CD14-positive monocyte (primary cell): ENCODE data around the gene ZNF273. TPM values are rescaled to one million over a fixed set of nuclear protein-coding genes. Genes with fewer than 3 reads are reported as not detected.

Experiments used
- DNase-seq, 3 donors: peaks; one replicate each; pipeline ENCODE4 v3.0.0-alpha.2; 2011 to 2022
- H2AFZ ChIP-seq: 2 replicates; pipeline ENCODE4 v1.6.0; 2012; ENCODE audit warnings: mild to moderate bottlenecking, low read depth, low read length, inconsistent platforms; ENCODE audit not compliant: insufficient read depth, poor library complexity, severe bottlenecking
- H3K27ac ChIP-seq, 2 donors: 1 replicate in 1 of 2; 2 replicates in 1 of 2; pipeline ENCODE4 v1.5.1; 2012 to 2013; ENCODE audit warnings: low read length in 2 of 2, control low read depth in 1 of 2, inconsistent platforms in 1 of 2, low read depth in 1 of 2, mild to moderate bottlenecking in 1 of 2
- H3K27me3 ChIP-seq, 2 donors: one replicate each; pipeline versions ENCODE4 v1.6.0 to v1.6.1; 2011 to 2013; ENCODE audit warnings: low read length in 2 of 2; ENCODE audit not compliant: control insufficient read depth in 2 of 2, insufficient read depth in 2 of 2
- H3K36me3 ChIP-seq, 2 donors: replicated peaks in 1 of 2; 1 replicate in 1 of 2; 2 replicates in 1 of 2; pipeline versions ENCODE4 v1.5.1 to v1.6.1; 2012 to 2013; ENCODE audit warnings: low read length in 2 of 2, control low read depth in 1 of 2, inconsistent platforms in 1 of 2, mild to moderate bottlenecking in 1 of 2; ENCODE audit not compliant: insufficient read depth in 2 of 2, control insufficient read depth in 1 of 2
- H3K4me1 ChIP-seq, 2 donors: 1 replicate in 1 of 2; 2 replicates in 1 of 2; pipeline versions ENCODE4 v1.5.1 to v1.6.1; 2012 to 2013; ENCODE audit warnings: low read length in 2 of 2, control low read depth in 1 of 2, inconsistent platforms in 1 of 2, mild to moderate bottlenecking in 1 of 2, moderate library complexity in 1 of 2; ENCODE audit not compliant: insufficient read depth in 2 of 2, control insufficient read depth in 1 of 2
- H3K4me2 ChIP-seq: replicated peaks from 2 replicates; pipeline ENCODE3; 2012; ENCODE audit warnings: low read length, moderate library complexity, mild to moderate bottlenecking; ENCODE audit not compliant: poor library complexity, severe bottlenecking; ENCODE audit errors: extremely low read depth
- H3K4me3 ChIP-seq, 3 experiments: fragments of 200-600 bp in 1 of 3; sonication (generic) in 1 of 3; replicated peaks in 1 of 3; 1 replicate in 2 of 3; 2 replicates in 1 of 3; pipeline ENCODE4 v1.5.1; 2011 to 2013; ENCODE audit warnings: low read length in 3 of 3, mild to moderate bottlenecking in 3 of 3, control low read depth in 2 of 3, low read depth in 2 of 3, inconsistent platforms in 1 of 3, moderate library complexity in 1 of 3
- H3K79me2 ChIP-seq: 2 replicates; pipeline ENCODE4 v1.6.0; 2012; ENCODE audit warnings: mild to moderate bottlenecking, control low read depth, inconsistent platforms, low read length, moderate library complexity; ENCODE audit not compliant: insufficient read depth
- H3K9ac ChIP-seq: 2 replicates; pipeline ENCODE4 v1.6.0; 2017; ENCODE audit warnings: low read length, mild to moderate bottlenecking; ENCODE audit not compliant: insufficient read depth, poor library complexity, severe bottlenecking
- H3K9me3 ChIP-seq, 2 donors: replicated peaks in 1 of 2; 1 replicate in 1 of 2; 2 replicates in 1 of 2; pipeline versions ENCODE4 v1.5.1 to v1.6.1; 2012 to 2013; ENCODE audit warnings: low read length in 2 of 2, control low read depth in 1 of 2; ENCODE audit not compliant: control insufficient read depth in 1 of 2, insufficient read depth in 1 of 2
- H4K20me1 ChIP-seq: 2 replicates; pipeline ENCODE4 v1.6.0; 2012; ENCODE audit warnings: mild to moderate bottlenecking, low read length, control low read depth, moderate library complexity; ENCODE audit not compliant: insufficient read depth
- H3K27ac Mint-ChIP-seq, 7 donors: one replicate each; pipeline ENCODE4 v1.8.0; 2020; ENCODE audit warnings: mild to moderate bottlenecking in 7 of 7, mixed read lengths in 7 of 7, moderate library complexity in 6 of 7, inconsistent platforms in 2 of 7
- H3K27me3 Mint-ChIP-seq, 3 donors: one replicate each; pipeline ENCODE4 v1.8.0; 2021 to 2022; ENCODE audit warnings: low read depth in 3 of 3, mild to moderate bottlenecking in 3 of 3, mixed read lengths in 3 of 3, moderate library complexity in 3 of 3, inconsistent platforms in 1 of 3
- H3K36me3 Mint-ChIP-seq, 2 donors: one replicate each; pipeline ENCODE4 v1.8.0; 2020; ENCODE audit warnings: mixed read lengths in 2 of 2, inconsistent platforms in 1 of 2, mild to moderate bottlenecking in 1 of 2
- H3K4me1 Mint-ChIP-seq: one replicate; pipeline ENCODE4 v1.8.0; 2020; ENCODE audit warnings: mild to moderate bottlenecking, mixed read lengths
- H3K4me3 Mint-ChIP-seq, 2 donors: one replicate each; pipeline ENCODE4 v1.8.0; 2020; ENCODE audit warnings: mild to moderate bottlenecking in 2 of 2, mixed read lengths in 2 of 2, moderate library complexity in 1 of 2
- H3K9me3 Mint-ChIP-seq, 7 donors: one replicate each; pipeline ENCODE4 v1.8.0; 2020 to 2022; ENCODE audit warnings: mixed read lengths in 7 of 7, mild to moderate bottlenecking in 6 of 7, moderate library complexity in 6 of 7, inconsistent platforms in 2 of 7
- CTCF ChIP-seq: fragments of 200-600 bp; IDR thresholded peaks from one replicate; pipeline ENCODE4 v1.8.0; 2022; ENCODE audit warnings: antibody characterized with exemption, mild to moderate bottlenecking
- WGBS: methylation state at CpG from one replicate; pipeline ENCODE4 v1.1.5; 2013; ENCODE audit warnings: missing lambda C conversion rate; ENCODE audit not compliant: insufficient coverage; 5-methylcytosine and 5-hydroxymethylcytosine counted together
- intact Hi-C, 2 donors: fragments of 100-400 bp; cut with micrococcal nuclease; formaldehyde crosslinking; loops; one replicate each; pipeline versions ENCODE4 v1.15.0 to v1.15.1; 2023
- polyA plus RNA-seq, 3 donors: library from polyadenylated mRNA; depleted of rRNA in 1 of 3; unstranded in 2 of 3; stranded (reverse) in 1 of 3; fragments of 300-500 nt in 2 of 3; fragments of >200 nt in 1 of 3; fragmentation: Illumina TruSeq in 2 of 3; gene quantifications; 1 replicate in 2 of 3; 2 replicates in 1 of 3; pipeline ENCODE4 v1.2.3, GENCODE V29; 2012 to 2021

Gene ZNF273
- polyA plus RNA-seq, 3 donors = 0.21 to 1.7 (median 0.62) TPM

GRCh38 chr7:64868499-64868898 lies 34.6 kb upstream of the ZNF273 start:
- 93% methylated on average over 3 of the region's 11 CpGs for WGBS
- no peaks in the 10 kb centered on the region for H3K36me3 Mint-ChIP-seq
- H3K9ac ChIP-seq = no peak overlapping the region
- H3K27me3 Mint-ChIP-seq = peaks cover 0 to 2% (median 2%) of the 10 kb centered on the region in 3 donors
- DNase-seq = no peak
- no peaks in the 10 kb centered on the region for H3K36me3 ChIP-seq
- no peak overlapping the region for H3K27ac ChIP-seq
- intact Hi-C loops = no loop called here
- peaks cover 51 to 74% (median 66%) of the 10 kb centered on the region in 7 donors for H3K9me3 Mint-ChIP-seq
- no peak overlapping the region for H3K4me3 ChIP-seq
- no peak overlapping the region for H3K4me2 ChIP-seq
- H3K4me1 Mint-ChIP-seq = no peaks in the 10 kb centered on the region
- H3K79me2 ChIP-seq = no peaks in the 10 kb centered on the region
- no peaks in the 10 kb centered on the region for H3K27me3 ChIP-seq
- peaks cover 71 to 75% of the 10 kb centered on the region in 2 donors for H3K9me3 ChIP-seq
- no peak overlapping the region for H2AFZ ChIP-seq
- no peaks in the 10 kb centered on the region for H3K4me1 ChIP-seq
- no peak overlapping the region for H3K4me3 Mint-ChIP-seq
- no peaks in the 10 kb centered on the region for H4K20me1 ChIP-seq
- no peak for TF ChIP-seq CTCF
- no peak overlapping the region for H3K27ac Mint-ChIP-seq

- no peak overlapping the region for H3K4me3 ChIP-seq
- Mint-ChIP-seq H3K27ac (no peak overlapping the region), H3K27me3 (peaks cover 0 to 2% (median 2%) of the 10 kb centered on the region in 3 donors), H3K4me1 (no peaks in the 10 kb centered on the region), H3K9me3 (peaks cover 54 to 75% (median 69%) of the 10 kb centered on the region in 7 donors), H3K36me3 (no peaks in the 10 kb centered on the region), H3K4me3 (no peak overlapping the region)
- no peaks in the 10 kb centered on the region for H3K4me1 ChIP-seq
- no peaks in the 10 kb centered on the region for H3K27me3 ChIP-seq
- intact Hi-C loops = no loop called here
- H3K4me2 ChIP-seq = no peak overlapping the region
- H3K9ac ChIP-seq = no peak overlapping the region
- H3K9me3 ChIP-seq = peaks cover 71 to 75% of the 10 kb centered on the region in 2 donors
- H2AFZ ChIP-seq = no peak overlapping the region
- H3K27ac ChIP-seq = no peak overlapping the region
- DNase-seq = no peak
- TF ChIP-seq CTCF = no peak
- no peaks in the 10 kb centered on the region for H3K36me3 ChIP-seq
- H3K79me2 ChIP-seq = no peaks in the 10 kb centered on the region
- H4K20me1 ChIP-seq = no peaks in the 10 kb centered on the region
- 88% methylated on average over 8 of the region's 8 CpGs for WGBS
Measured at GRCh38 chr7:64869121-64869725, 33.9 kb upstream of the ZNF273 start.
